NCI-H128 (cell line): ENCODE data around the gene RTN4RL1.
"Not testable (repeated sequence)": the region's sequence is repeated elsewhere in the genome, so short reads cannot be mapped to it uniquely, and the experiment has no call there.

Experiments used
- DNase-seq: peaks from one replicate; lab custom pipeline; 2025; ENCODE audit not compliant: unreplicated experiment; lab: John Stamatoyannopoulos, UW

Gene RTN4RL1

DNA sequence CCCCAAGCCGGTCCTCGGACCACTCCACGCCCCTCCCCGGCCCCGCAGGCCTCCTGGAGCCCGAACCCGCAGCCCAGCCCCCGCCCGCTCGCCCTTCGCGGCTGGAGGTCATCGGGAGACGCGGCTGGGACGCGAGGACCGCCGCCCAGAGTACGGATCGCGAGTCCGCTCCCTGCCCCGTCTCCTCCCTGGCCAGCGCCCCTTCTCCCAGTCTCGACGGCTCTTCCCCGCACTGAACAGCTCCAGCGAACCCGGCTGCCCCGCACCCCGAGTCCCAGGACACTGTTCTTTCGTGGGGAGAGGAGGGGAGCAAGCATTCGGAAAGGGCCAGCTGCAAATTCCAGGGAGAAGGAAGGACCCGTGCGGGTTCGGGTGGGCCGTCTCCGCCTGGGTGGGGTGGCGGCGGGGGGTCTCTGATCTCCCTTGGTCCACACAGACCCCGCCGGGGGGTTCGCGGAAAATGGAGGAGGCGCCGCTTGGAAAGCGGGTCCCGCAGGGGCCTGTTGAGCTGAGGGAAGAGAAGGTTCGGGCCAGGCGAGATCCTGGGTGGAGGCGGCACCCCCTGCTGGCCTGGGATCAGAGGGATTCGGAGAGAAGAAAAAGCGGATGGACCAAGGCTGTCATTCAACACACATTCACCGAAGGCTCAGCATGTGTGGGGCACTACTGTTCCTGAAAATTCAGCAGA lies 632 bp upstream of the RTN4RL1 start:
- no peak for DNase-seq

DNA sequence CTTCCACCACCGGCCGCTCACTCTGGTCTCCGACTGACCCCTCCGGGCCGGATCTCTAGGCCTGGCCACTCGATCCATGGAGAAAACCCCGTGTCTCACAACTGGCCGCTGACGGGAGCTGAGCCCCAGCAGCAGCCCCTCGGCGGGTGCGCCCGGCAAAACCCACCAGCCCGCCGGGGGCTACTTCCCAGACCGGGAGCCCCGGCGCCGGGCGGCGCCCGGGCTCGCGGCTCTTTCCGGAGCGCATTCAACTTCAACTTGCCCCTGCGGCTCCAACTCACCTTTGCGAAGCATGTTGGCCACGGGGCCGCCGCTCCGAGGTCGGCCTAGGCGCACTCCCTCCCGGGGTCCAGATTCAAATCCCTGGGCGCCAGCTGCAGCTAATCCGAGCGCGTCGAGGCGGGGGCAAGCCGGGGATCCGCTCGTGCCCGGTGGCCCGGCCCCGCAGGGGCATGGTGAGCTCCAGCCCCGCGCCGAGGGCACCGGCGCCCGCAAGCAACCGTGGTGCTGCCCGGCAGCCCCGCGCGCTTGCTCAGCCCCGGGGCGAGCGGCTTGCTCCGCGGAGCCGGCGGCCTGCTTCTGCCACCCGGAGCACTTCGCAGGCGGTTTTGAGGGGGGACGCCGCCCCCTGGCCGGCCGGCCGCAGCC lies 438 bp downstream of the RTN4RL1 start:
- DNase-seq, result no peak

DNA sequence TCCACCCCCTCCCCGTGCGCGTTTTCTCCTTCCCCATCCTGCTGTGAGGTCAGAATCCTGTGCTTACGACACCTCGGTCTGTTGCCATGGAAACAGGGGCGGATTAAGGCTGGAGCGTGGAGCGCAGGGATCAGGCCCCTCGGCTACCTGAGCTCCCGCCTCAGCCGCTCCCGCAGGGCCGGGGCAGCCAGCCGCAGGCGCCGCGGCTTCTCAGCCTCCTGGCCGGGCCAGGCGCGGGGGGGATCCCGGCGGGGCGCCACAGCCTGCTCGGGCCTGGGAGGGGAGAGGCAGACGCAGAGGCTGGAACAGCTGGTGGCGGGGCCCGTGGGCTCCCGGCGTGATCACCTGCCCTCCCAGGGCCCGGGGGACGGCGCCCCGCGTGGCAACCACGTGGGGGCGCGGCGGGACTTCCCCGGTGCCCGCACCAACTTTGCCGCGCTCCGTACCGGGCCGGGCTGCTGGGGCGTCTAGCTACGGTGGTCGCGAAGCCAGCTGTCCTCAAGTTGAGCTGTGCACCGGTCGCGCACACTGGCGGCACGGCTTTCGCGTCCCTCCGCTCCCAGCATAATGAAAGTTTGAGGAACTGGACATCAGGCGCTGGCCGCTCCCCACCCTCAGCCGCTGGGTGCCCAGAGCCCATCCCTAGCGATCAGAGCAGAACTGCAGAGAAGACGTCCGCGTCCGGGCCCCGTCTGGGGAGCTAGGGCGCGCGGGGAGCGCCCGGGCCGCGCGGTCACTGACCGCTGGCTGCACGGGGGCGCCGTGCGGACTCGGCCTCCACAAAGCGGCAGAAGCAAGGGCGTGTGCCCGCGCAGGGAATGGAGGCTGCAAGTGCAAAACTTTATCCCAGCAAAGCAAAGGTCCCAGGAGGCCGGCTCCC lies 1.2 kb downstream of the RTN4RL1 start:
- no peak for DNase-seq

DNA sequence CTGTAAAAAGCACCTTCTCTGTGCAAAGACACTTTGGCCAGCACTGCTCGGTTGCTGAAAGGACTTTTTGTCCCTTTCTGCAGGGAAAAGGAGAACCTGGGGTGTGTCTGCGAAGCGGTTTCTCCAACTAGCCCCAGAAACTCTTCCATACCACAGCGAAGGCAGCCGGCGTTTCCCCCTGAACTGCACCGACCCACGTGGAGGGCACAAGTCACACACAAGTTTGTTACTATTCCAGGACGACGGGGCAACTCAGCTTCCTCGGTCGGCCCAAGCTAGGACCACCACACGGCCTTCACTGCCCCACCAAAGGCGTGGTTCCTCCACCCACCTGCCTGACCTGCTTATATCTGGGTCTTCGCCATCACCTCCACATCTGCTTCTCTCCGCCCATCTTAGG lies 1.9 kb downstream of the RTN4RL1 start:
- no peak for DNase-seq

DNA sequence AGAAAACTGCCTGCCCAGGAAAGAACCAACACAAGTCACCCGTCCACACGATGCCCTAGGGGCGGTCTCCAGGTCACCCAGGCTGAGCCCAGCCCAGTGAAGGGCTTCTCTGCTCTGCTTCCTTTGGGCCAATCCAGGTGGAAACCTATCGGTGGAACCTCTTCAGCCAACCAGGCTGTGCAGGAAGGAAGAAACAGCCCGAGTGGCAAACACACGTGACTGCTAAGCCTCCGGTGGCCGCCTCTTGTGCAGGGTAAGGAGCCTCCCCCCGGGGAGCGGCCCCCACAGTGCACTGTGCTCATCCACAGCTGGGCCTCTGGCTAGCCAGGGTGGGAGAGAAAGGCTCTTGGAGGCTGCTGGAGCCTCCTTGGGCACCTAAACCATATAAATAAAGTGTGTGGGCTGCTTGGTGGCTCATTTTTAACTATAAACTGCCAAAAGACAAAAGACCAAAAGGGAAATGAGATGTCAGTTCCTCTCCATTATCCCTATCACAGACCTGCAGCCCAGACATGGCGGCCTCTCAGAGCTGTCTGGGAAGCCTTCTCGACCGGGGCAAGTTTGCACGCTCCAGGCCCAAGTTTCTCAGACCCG lies 2.4 kb downstream of the RTN4RL1 start:
- no peak for DNase-seq

DNA sequence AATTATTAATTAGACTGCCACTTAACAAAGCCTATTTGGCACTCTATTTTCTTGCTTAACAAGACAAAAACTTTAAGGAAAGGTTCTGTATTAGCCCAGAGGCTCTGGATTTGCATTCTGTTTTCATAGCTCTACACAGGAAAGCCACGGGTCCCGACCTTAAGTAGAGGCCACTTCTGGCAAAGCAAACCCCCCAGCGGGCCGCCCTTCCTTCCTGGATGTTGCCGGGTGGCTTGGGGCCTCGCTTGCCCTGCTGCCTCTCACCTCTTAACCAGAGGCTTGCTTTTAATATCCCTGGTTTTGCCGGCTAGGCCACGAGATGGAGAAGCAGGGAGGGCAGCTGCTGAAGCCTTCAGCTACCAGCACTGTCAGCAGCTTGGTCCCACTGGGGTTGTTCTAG lies 4.4 kb downstream of the RTN4RL1 start:
- no peak for DNase-seq

DNA sequence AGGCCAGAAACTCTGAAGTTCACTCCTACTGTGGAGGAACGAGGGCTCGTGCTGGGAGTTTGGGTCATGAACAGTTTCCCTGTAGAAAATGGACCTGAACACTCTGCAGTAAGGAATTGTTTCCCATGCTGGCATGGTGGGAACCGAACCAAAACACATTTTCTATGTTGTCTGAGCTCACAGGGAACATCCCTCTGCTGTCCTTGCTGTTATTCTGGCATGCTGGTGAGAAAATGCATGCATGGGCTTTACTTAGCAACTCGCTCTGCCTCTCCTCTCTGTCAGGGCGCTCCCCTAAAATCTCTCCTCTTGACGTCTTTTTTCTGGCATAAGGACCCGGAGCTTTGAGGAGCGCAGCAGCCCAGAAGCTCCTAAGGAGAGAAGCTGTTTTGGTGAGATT lies 5.4 kb downstream of the RTN4RL1 start:
- no peak for DNase-seq

DNA sequence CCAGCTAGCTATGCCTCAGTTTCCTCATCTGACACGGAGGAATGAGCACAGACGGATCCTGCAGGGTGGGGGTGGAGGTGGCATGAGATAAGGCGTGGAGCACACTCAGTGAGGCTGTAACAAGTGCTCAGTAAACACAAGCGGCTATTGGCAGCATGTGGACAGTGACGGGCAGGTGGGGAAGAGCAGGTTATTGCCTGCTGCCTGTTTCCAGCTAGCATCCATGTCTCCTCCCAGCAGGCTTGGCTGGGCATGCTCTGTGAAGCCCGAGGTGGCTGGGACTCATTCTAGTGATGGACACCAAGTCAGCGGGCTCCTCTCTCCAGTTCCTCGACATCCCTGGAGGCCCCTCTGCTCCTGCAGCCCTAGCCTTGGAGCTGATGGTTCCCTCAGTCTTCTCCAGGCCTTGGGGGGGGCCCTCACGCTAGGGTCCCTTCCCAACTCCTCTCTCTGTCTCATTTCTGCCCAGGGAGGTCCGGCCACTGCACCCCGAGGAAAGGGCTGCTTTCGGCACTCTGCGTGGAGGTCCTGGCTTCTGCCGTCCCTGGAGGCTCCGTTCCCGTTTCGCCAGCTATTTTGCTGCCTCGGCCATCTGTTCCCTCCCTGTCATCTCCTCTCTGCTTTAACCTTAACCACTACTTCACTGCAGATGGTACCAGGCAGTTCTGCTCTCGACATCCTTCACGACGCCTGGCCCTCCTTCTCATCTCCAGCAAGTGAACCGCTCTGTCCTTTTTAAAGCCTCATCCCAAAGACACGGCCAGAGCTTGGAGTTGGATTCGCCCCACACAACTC lies 6.2 kb downstream of the RTN4RL1 start:
- no peak for DNase-seq

DNA sequence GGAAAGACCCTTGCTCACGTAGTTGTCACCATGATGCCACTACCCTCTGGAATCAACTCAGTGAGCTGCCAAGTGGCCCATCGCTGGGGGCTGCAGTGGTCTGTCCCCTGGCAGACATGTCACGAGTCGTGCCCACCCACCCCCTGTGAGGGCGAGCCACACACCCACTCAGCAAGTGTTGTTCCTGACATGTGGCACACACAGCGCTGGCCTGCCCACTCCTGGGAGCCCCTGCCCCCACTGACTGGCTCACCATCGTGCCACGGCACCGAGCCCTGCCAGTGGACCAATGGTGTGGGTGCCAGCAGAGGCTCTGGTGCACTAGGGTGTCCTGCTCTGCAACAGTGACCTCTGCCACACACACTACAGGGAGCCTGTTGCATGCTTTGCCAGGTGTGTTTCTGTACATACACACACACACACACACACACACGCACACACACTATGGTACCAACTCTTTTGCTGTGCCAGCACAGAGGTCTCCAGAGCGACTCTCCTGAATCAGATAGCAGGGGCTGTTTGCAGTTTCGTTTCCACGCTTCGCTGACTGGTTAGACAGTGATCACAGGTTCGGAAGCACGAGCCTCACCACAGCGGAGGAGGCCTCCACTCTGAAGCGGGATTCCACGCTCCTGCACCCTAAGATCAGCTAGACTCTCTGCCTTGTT lies 7.7 kb downstream of the RTN4RL1 start:
- no peak for DNase-seq

DNA sequence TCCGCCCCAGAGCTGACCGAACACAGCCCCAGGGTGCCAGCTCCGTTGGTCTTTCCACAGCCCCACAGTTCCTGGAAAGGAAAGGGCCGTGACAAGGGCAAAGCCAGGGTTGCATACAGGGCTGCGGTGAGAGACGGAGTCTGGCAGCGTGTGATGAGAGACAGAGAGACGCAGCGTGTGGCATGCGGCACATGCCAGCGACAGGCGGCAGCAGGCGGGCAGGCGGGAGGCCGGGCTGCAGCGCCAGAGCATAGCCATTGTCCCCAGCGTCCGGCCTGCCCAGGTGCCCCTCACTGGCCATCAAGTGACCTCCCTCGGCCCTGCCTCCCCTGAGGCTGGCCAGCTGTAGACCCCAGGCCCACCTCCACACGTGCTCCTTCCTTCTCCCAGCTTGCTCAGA lies 8.6 kb downstream of the RTN4RL1 start:
- no peak for DNase-seq

DNA sequence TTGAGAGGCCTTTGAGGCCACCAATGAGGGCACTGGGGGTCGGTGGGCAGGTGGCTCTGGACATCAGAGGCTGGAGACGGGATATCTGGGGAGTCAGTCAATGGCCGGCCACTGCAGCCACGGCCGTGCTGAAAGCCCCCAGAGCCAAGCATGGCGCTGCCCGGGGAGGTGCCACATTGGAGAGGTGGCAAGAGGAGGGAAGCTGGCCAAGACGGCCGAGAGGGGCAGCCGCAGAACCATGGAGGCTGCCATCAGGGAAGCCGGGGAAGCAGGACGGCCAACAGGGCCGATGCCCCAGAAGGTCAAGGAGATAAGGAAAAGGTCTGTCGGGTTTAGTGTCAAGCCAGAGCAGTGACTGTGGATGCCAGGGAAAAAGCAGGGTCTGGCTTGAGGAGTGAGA lies 9.8 kb downstream of the RTN4RL1 start:
- no peak for DNase-seq

DNA sequence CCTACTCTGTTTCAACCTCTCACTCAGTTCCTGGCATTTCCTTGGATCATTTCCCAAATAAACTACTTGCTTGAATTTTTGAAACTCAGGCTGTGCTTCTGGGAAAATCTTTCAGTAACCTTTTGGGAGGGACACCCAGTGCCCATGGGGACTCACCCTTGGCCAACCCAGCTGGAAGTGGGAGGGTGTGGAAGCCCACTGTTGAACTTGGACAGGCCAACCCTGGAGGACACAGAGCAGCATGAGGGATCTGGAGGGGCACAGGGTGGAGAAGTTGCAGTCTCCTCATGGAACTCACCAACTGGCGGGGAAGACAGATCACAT lies 11.2 kb downstream of the RTN4RL1 start:
- no peak for DNase-seq

DNA sequence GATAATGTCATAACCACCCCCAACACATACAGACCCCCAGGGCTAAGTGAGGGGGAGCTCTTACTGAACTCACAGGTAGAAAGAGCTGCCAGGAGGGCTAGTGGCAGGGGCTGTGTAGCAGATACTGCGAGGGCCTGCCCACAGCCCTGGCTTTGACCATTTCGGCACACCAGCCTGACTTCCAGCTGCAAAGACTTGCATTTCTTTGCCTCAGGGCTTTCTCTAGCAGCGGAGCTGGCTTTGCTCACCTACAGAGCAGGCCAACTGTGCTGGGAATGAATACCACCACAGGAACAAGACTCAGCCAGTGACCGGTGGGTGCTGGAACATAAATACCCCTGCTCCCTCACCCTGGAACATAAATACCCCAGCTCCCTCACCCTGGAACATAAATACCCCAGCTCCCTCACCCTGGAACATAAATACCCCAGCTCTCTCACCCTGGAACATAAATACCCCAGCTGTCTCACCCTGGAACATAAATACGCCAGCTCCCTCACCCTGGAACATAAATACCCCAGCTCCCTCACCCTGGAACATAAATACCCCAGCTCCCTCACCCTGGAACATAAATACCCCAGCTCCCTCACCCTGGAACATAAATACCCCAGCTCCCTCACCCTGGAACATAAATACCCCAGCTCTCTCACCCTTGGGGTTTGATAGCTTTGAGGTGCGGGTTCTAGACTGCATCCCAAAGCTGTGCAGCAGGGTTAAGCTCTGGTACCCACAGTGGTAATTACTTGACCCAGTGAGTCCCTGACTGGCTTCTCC lies 11.7 kb downstream of the RTN4RL1 start:
- not testable (repeated sequence) for DNase-seq

DNA sequence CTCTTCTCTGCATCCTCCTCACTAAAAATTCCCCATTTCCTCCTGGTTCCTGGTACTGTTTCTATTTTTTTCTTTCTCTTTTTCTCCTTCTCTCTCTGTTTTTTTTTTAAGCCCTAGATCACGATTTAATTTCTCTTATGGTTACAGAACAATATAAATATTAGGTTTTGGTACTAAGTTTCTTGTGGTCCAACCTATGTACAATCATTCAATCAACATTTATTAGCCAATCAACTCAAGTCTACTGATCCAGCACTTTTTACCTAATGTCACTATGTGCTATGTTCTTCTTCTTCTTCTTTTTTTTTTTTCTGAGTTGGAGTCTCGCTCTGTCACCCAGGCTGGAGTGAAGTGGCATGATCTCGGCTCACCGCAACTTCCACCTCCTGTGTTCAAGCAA lies 12.6 kb downstream of the RTN4RL1 start:
- DNase-seq, result no peak

DNA sequence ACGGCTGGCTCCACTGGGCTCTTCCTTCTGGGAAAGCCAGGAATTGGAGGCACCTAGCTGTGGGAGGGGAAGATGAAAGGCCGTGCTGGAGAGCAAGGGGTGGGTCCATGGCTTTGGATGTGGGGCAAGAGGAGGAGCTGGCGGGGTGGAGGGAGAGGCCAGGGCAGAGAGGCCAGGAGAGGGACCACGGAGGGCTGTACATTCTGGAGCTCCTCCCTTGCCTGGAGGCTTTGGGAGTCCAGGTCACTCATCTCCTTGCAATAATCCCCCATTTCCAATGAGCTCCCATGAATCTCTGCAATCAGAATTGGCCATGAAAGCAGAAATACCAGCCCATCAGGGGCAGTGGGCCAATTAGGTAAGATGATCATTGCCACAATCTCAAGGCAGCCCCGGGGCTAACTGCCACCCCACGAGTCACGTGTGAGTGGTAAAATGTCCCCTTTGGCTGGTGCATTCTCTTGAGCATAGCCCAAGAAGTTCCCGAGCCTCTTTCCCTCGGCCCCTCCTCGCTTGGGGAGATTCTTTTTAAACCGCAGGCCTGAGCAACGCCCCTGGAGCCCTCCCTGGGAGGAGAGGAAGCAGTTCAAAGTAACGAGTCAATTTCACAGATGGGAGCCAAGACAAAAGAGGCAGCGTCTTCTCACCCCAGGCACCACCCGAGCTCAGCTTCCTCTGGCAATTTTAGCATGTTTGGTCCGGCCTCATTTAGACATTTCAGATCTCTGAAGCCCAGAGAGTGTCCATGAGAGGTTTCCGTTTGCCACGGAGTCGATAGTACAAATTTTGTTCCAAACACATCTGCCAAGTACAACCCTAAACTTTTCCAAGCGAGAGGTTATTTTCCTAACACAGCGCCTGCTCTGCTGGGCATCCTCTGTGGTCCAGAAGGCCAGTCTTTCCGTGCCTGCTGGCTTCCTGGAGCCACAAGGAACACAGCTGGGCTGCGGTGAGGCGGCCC lies 13.4 kb downstream of the RTN4RL1 start:
- no peak for DNase-seq

DNA sequence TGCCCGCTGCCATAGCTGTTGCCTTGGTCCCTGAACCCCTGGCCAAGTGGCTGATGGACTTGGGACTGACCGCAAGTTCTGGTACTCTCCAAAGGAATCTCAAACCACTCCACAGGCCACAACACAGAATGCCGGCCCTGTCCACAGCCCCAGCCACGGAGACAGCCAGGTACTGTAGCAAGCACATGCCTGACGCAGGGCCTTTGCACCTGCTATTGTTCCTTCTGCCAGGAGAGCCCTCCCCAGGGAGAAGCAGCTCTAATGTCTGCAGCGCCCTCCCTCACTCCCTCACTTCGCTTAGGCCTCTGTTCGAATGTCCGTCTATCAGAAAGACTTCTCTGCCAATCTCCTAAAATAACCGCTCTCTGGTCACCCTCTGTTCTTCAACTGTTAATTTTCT lies 15.4 kb downstream of the RTN4RL1 start:
- DNase-seq, result no peak

DNA sequence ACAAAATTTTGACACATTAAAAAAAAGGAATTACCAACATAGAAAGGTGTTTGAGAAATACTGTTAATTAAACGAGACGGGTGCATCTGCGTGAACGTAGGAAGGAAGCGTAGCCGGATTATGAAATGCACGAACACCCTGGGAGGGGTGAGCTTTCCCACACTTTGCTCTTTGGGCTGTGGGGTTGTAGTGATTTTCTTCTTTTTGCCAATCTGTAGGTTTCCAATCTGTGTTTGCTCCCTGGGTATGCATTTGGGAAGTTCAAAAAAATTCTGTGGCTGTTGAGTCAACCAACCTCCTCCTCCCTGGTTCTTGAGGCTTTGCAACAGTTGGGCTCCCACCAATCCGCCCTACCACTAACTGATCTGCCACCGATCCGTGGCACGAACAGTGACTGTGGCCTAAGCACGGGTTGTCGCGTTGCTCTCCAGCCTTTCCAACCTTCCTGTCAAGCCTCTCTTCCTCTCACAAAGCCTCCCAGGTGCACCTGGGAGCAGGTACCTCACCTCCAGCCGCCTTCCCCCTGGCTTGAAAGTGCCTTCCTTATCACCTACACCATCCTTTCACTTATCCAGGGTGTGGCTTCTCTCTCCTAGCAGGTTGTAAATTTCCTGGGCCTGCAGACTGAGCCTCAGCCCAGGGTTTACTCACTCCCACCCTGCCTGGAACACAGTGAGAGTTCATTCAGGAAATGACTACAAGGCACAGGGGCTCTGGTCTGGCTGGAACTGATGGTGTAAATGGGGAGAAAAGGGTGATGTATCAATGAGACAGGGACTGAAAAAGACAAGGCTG lies 16.6 kb downstream of the RTN4RL1 start:
- no peak for DNase-seq

DNA sequence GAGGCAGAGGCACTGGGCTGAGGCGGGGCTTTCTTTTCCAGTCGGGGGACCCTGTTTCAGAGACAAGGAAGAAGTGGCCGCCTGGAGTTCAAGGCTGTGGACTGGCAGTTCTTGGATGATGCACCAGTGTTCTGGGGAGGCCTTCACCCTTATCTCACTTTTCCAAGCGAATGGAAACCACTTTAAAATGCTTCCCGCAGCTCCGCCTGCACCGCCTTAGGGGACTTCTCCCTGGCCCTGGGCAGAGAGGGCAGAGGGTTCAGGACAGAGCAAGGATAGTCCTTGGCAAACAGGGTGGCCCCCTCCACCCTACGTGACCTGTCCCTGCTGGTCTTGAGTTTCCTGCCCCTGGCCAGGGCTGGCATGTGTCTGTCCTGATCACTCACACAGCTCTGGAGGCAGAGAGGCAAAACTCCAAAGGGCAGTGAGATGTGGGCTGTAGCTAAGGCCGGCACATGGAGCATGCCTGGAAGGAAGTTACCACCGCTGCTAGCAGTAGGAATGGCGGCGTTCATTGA lies 20.6 kb downstream of the RTN4RL1 start:
- no peak for DNase-seq
